Loucy (cell line): ENCODE measurements around the gene SPACDR.
A peak's percentile ranks its signal among the peaks of the same experiment; 100 is the strongest.

Experiments
- H2AFZ ChIP-seq: fragments of 200-600 bp; sonication (generic); 2 replicates; pipeline ENCODE4 v1.6.0; 2016; ENCODE audit warnings: antibody characterized with exemption, mild to moderate bottlenecking, low read length, moderate library complexity
- H3F3A ChIP-seq: fragments of 200-600 bp; 2 replicates; pipeline ENCODE4 v1.6.0; 2016; ENCODE audit warnings: antibody characterized with exemption, low read depth, mild to moderate bottlenecking
- H3K27me3 ChIP-seq: fragments of 200-600 bp; sonication (generic); 2 replicates; pipeline ENCODE4 v1.6.1; 2014; ENCODE audit warnings: low read length, mild to moderate bottlenecking; ENCODE audit not compliant: insufficient read depth, poor library complexity, severe bottlenecking
- H3K36me3 ChIP-seq: fragments of 200-600 bp; sonication (generic); 2 replicates; pipeline ENCODE4 v1.6.1; 2016; ENCODE audit warnings: low read length; ENCODE audit not compliant: insufficient read depth
- H3K4me1 ChIP-seq: fragments of 200-600 bp; sonication (generic); 2 replicates; pipeline ENCODE4 v1.5.1; 2014; ENCODE audit warnings: low read length, mild to moderate bottlenecking; ENCODE audit not compliant: insufficient read depth, poor library complexity, severe bottlenecking
- H3K4me2 ChIP-seq: fragments of 200-600 bp; sonication (generic); 2 replicates; pipeline ENCODE4 v1.6.0; 2014; ENCODE audit warnings: antibody characterized with exemption, low read length, low read depth, mild to moderate bottlenecking; ENCODE audit not compliant: poor library complexity, severe bottlenecking
- H3K4me3 ChIP-seq: fragments of 200-600 bp; sonication (generic); 2 replicates; pipeline ENCODE4 v1.5.1; 2014; ENCODE audit warnings: low read length, mild to moderate bottlenecking, mixed read lengths; ENCODE audit not compliant: poor library complexity, severe bottlenecking
- H3K79me2 ChIP-seq: fragments of 200-600 bp; sonication (generic); 2 replicates; pipeline ENCODE4 v1.6.1; 2014; ENCODE audit warnings: low read length; ENCODE audit not compliant: insufficient read depth
- H3K9ac ChIP-seq: fragments of 200-600 bp; sonication (generic); 2 replicates; pipeline ENCODE4 v1.6.0; 2014; ENCODE audit warnings: mild to moderate bottlenecking, low read depth, low read length, moderate library complexity; ENCODE audit not compliant: poor library complexity, severe bottlenecking
- H3K9me2 ChIP-seq: fragments of 200-600 bp; sonication (generic); replicated peaks from 2 replicates; pipeline ENCODE4 v1.6.1; 2016; ENCODE audit warnings: low read depth, low read length, mixed read lengths
- H3K9me3 ChIP-seq: fragments of 200-600 bp; sonication (generic); 2 replicates; pipeline ENCODE4 v1.6.1; 2014; ENCODE audit warnings: mild to moderate bottlenecking, antibody characterized with exemption, low read length, low read depth; ENCODE audit not compliant: insufficient read depth
- H4K20me1 ChIP-seq: fragments of 200-600 bp; sonication (generic); 2 replicates; pipeline ENCODE4 v1.6.0; 2014; ENCODE audit warnings: antibody characterized with exemption, low read length, mild to moderate bottlenecking; ENCODE audit not compliant: insufficient read depth, poor library complexity, severe bottlenecking
- CTCF ChIP-seq: fragments of 200-600 bp; sonication (generic); conservative IDR thresholded peaks from 2 replicates; pipeline ENCODE4 v1.5.1; 2014; ENCODE audit warnings: mild to moderate bottlenecking, antibody characterized with exemption, low read length
- EZH2phosphoT487 ChIP-seq: fragments of 200-600 bp; IDR thresholded peaks from 2 replicates; pipeline ENCODE4 v1.6.1; 2018; ENCODE audit warnings: antibody characterized with exemption, mild to moderate bottlenecking, moderate library complexity, borderline replicate concordance

SPACDR gene

GRCh38 chr7:100476903-100477870 lies 13.1 kb upstream of the SPACDR start:
- Histone ChIP-seq H3K79me2 (peaks cover 62% of the 10 kb centered on the region), H3K36me3 (peaks cover 11% of the 10 kb centered on the region; the same call in 1 of the 2 replicates), H3F3A (peaks cover 3% of the 10 kb centered on the region; the same call in 1 of the 2 replicates), H3K4me1 (peaks cover 40% of the 10 kb centered on the region), H3K4me2 (peak overlapping the region; percentile 99), H3K9me3 (no peaks in the 10 kb centered on the region), H3K4me3 (peak overlapping the region; percentile 84), H2AFZ (no peak overlapping the region), H3K27me3 (peaks cover 5% of the 10 kb centered on the region), H3K9ac (peak overlapping the region; percentile 99), H3K9me2 (no peaks in the 10 kb centered on the region), H4K20me1 (peaks cover 59% of the 10 kb centered on the region)
- TF ChIP-seq CTCF (peak; percentile 65), EZH2phosphoT487 (no peak)

DNA sequence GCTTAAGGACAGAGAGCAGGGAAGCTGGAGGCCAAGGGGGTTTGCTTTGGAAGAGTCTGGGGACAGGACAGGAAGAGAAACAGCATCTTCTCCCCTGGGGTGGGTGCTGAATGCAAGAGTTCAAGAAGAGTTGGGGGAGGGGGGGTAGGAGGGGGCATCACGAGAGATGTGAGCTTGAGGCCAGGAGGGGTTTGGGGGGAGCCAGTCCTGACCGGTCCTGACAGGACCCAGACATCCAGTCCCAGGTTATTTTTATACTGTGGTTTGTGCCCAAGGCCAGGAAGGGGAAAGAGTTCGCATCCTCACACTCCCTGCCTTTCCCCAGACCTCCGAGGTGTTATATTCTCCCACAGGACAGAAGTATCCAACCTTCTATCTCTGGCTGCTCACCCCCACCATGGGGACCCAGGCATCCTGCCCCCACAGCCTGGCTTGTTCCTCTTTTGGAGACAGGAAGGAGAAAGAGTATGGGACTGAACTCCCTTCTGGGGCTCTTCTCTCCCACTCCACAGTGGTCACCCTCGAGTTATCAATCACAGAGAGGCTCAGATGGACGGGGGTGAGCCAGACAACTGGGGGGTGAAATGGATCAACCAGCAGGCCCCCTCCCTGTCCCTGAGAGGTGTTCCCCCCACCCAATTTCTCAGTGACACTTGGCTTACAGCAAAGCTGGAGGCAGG lies 12.2 kb upstream of the SPACDR start:
- Histone ChIP-seq H3K4me2 (peak overlapping the region; percentile 99), H2AFZ (no peak overlapping the region), H3K4me3 (peak overlapping the region; percentile 84), H3K36me3 (peaks cover 14% of the 10 kb centered on the region; the same call in 1 of the 2 replicates), H3K27me3 (peaks cover 5% of the 10 kb centered on the region), H3K9me3 (no peaks in the 10 kb centered on the region), H3K4me1 (peaks cover 40% of the 10 kb centered on the region), H3F3A (peaks cover 3% of the 10 kb centered on the region; the same call in 1 of the 2 replicates), H3K9ac (peak overlapping the region; percentile 99), H3K9me2 (no peaks in the 10 kb centered on the region), H3K79me2 (peaks cover 62% of the 10 kb centered on the region), H4K20me1 (peaks cover 64% of the 10 kb centered on the region)
- TF ChIP-seq CTCF = no peak
- TF ChIP-seq EZH2phosphoT487 = no peak

GRCh38 chr7:100475549-100475948 lies 11.5 kb upstream of the SPACDR start:
- Histone ChIP-seq H3K4me2 (peak overlapping the region; percentile 99), H3K4me1 (peaks cover 40% of the 10 kb centered on the region), H3K27me3 (peaks cover 5% of the 10 kb centered on the region), H3K36me3 (peaks cover 14% of the 10 kb centered on the region; the same call in 1 of the 2 replicates), H3K9ac (peak overlapping the region; percentile 99), H3K9me3 (no peaks in the 10 kb centered on the region), H2AFZ (no peak overlapping the region), H3K4me3 (peak overlapping the region; percentile 84), H3K79me2 (peaks cover 62% of the 10 kb centered on the region), H3F3A (peaks cover 3% of the 10 kb centered on the region; the same call in 1 of the 2 replicates), H4K20me1 (peaks cover 64% of the 10 kb centered on the region), H3K9me2 (no peaks in the 10 kb centered on the region)
- TF ChIP-seq CTCF (no peak), EZH2phosphoT487 (no peak)
